Naive thymus-derived CD4-positive, alpha-beta T cell (primary cell): ENCODE results near the gene ACTMAP. TPM values are rescaled to one million over a fixed set of nuclear protein-coding genes. Genes with fewer than 3 reads are reported as not detected.

ENCODE experiments used
- ATAC-seq: fragments of 150-1000 bp; cut with Tn5 transposase; 2 replicates; pipeline ENCODE4 v1.10.0; 2021; ENCODE audit warnings: mild to moderate bottlenecking, moderate library complexity
- CTCF ChIA-PET: fragments of 350-600 bp; sonication (Branson Sonifier 250); formaldehyde crosslinking; loops from one replicate; lab custom pipeline; 2021; ENCODE audit warnings: antibody characterized with exemption; lab: Charles Lee
- POLR2A ChIA-PET: fragments of 350-600 bp; sonication (Branson Sonifier 250); formaldehyde crosslinking; loops from one replicate; lab custom pipeline; 2021; ENCODE audit warnings: antibody characterized with exemption, inconsistent platforms; lab: Charles Lee
- DNase-seq, 9 donors: peaks; one replicate each; pipeline versions ENCODE4 v3.0.0 to v3.0.0-alpha.2; 2020 to 2022; ENCODE audit warnings: mixed read lengths in 1 of 9
- H3K27ac ChIP-seq: one replicate; pipeline ENCODE4 v1.7.0; 2013; ENCODE audit warnings: mild to moderate bottlenecking, low read depth, low read length, moderate library complexity
- H3K27me3 ChIP-seq, 2 donors: one replicate each; pipeline ENCODE4 v1.7.0; 2013; ENCODE audit warnings: low read length in 2 of 2, mild to moderate bottlenecking in 2 of 2, moderate library complexity in 2 of 2; ENCODE audit not compliant: control insufficient read depth in 2 of 2, insufficient read depth in 2 of 2
- H3K36me3 ChIP-seq, 3 experiments: 1 replicate in 2 of 3; 2 replicates in 1 of 3; pipeline ENCODE4 v1.7.0; 2013; ENCODE audit warnings: low read length in 3 of 3, mild to moderate bottlenecking in 3 of 3, moderate library complexity in 1 of 3; ENCODE audit not compliant: insufficient read depth in 3 of 3, control insufficient read depth in 2 of 3
- H3K4me1 ChIP-seq, 2 donors: one replicate each; pipeline ENCODE4 v1.7.0; 2013; ENCODE audit warnings: low read length in 2 of 2, mild to moderate bottlenecking in 2 of 2, moderate library complexity in 1 of 2; ENCODE audit not compliant: control insufficient read depth in 2 of 2, insufficient read depth in 2 of 2
- H3K4me3 ChIP-seq: 2 replicates; pipeline ENCODE4 v1.7.0; 2013; ENCODE audit warnings: mild to moderate bottlenecking, low read length
- H3K9me3 ChIP-seq, 3 experiments: 1 replicate in 2 of 3; 2 replicates in 1 of 3; pipeline ENCODE4 v1.7.0; 2013; ENCODE audit warnings: low read length in 3 of 3; ENCODE audit not compliant: control insufficient read depth in 2 of 3
- H3K27ac Mint-ChIP-seq, 9 donors: one replicate each; pipeline ENCODE4 v1.8.0; 2020 to 2022; ENCODE audit warnings: mixed read lengths in 9 of 9, mild to moderate bottlenecking in 8 of 9, moderate library complexity in 5 of 9, inconsistent platforms in 2 of 9
- H3K27me3 Mint-ChIP-seq, 5 donors: one replicate each; pipeline ENCODE4 v1.8.0; 2021 to 2022; ENCODE audit warnings: mixed read lengths in 5 of 5, mild to moderate bottlenecking in 1 of 5
- H3K36me3 Mint-ChIP-seq, 5 donors: one replicate each; pipeline ENCODE4 v1.8.0; 2020 to 2022; ENCODE audit warnings: mixed read lengths in 5 of 5, mild to moderate bottlenecking in 3 of 5, inconsistent platforms in 1 of 5
- H3K4me1 Mint-ChIP-seq, 7 donors: one replicate each; pipeline ENCODE4 v1.8.0; 2020 to 2022; ENCODE audit warnings: mixed read lengths in 7 of 7, mild to moderate bottlenecking in 3 of 7, inconsistent platforms in 1 of 7
- H3K4me3 Mint-ChIP-seq, 10 donors: one replicate each; pipeline ENCODE4 v1.8.0; 2020 to 2022; ENCODE audit warnings: mild to moderate bottlenecking in 10 of 10, mixed read lengths in 10 of 10, moderate library complexity in 6 of 10, inconsistent platforms in 2 of 10
- H3K9me3 Mint-ChIP-seq, 11 donors: one replicate each; pipeline ENCODE4 v1.8.0; 2020 to 2022; ENCODE audit warnings: mixed read lengths in 11 of 11, mild to moderate bottlenecking in 4 of 11, inconsistent platforms in 1 of 11, moderate library complexity in 1 of 11
- intact Hi-C, 2 donors: fragments of 100-400 bp; cut with micrococcal nuclease; formaldehyde crosslinking; loops; one replicate each; pipeline ENCODE4 v1.15.1; 2023
- polyA plus RNA-seq, 2 donors: library from polyadenylated mRNA; unstranded; fragments of 300-500 nt; fragmentation: Illumina TruSeq; gene quantifications; one replicate each; pipeline ENCODE4 v1.2.3, GENCODE V29; 2021
- total RNA-seq, 6 experiments: library from RNA in 5 of 6; stranded (reverse) in 5 of 6; gene quantifications; 1 replicate in 5 of 6; 2 replicates in 1 of 6; pipeline ENCODE4 v1.2.3 and lab custom pipeline; 2021 to 2026

Gene ACTMAP
- total and polyA plus RNA-seq, 7 experiments from 2014 or later: 3.2 to 13.7 (median 7.3) TPM

GRCh38 chr19:40754611-40755247 is 4.5 kb upstream of the ACTMAP start:
- H3K27me3 ChIP-seq: no peaks in the 10 kb centered on the region
- no peak for ATAC-seq

GRCh38 chr19:40752257-40752781 is 2.0 kb upstream of the ACTMAP start:
- Histone ChIP-seq H3K4me1 (peaks cover 32 to 47% of the 10 kb centered on the region in 2 donors), H3K9me3 (no peaks in the 10 kb centered on the region), H3K36me3 (peaks cover 2 to 17% (median 5%) of the 10 kb centered on the region in 3 experiments), H3K27ac (peak overlapping the region; percentile 83), H3K4me3 (peak overlapping the region; percentile 96), H3K27me3 (no peaks in the 10 kb centered on the region)
- Mint-ChIP-seq H3K4me1 (peaks cover 46 to 63% (median 59%) of the 10 kb centered on the region in 7 donors), H3K27me3 (no peaks in the 10 kb centered on the region), H3K9me3 (peaks cover 0 to 1% (median 0%) of the 10 kb centered on the region in 11 donors), H3K4me3 (peak overlapping the region; percentile 93 to 100 (median 96)), H3K36me3 (peaks cover 0 to 45% (median 16%) of the 10 kb centered on the region in 5 donors), H3K27ac (peak overlapping the region; percentile 55 to 99 (median 98))
- intact Hi-C loops: no loop called here
- ChIA-PET CTCF (interaction anchor here (0.6 to 1.2 kb wide), 5 partner anchors 45 to 1212 kb away, joined by 3 read pairs; no protein-coding TSS in a partner anchor), POLR2A (interaction anchor here (0.8 to 4.6 kb wide), 8 partner anchors 19 to 53 kb away, joined by 3 to 92 read pairs (median 6); partner anchors contain the start of genes COQ8B, EGLN2, ITPKC and RAB4B)
- ATAC-seq (no peak), DNase-seq (no peak)

More at GRCh38 chr19:40754611-40755247, 4.5 kb upstream of the ACTMAP start:
- peaks cover 0 to under 1% (median 0%) of the 10 kb centered on the region in 11 donors for H3K9me3 Mint-ChIP-seq
- peaks cover 39 to 68% (median 58%) of the 10 kb centered on the region in 7 donors for H3K4me1 Mint-ChIP-seq
- ChIA-PET CTCF (interaction anchor here (0.9 to 2.1 kb wide), 2 partner anchors 23 to 52 kb away, joined by 4 to 7 read pairs; partner anchors contain the start of gene RAB4B), POLR2A (interaction anchor here (0.8 to 2.5 kb wide), 6 partner anchors 13 to 50 kb away, joined by 3 to 7 read pairs (median 5); partner anchors contain the start of genes EGLN2 and RAB4B)
- H3K9me3 ChIP-seq: no peaks in the 10 kb centered on the region
- peak in 1 of 9 donors; percentile 62 for DNase-seq
- peak overlapping the region; percentile 71 to 92 (median 80) for H3K4me3 Mint-ChIP-seq
- H3K36me3 ChIP-seq: peaks cover 7 to 37% (median 19%) of the 10 kb centered on the region in 3 experiments
- H3K4me1 ChIP-seq: peaks cover 30 to 44% of the 10 kb centered on the region in 2 donors
- intact Hi-C loops: no loop called here
- H3K4me3 ChIP-seq: peak overlapping the region; percentile 36
- no peaks in the 10 kb centered on the region for H3K27me3 Mint-ChIP-seq
- H3K27ac ChIP-seq: peak overlapping the region; percentile 42
- peak overlapping the region; percentile 64 to 93 (median 82) for H3K27ac Mint-ChIP-seq
- H3K36me3 Mint-ChIP-seq: peaks cover 0 to 52% (median 25%) of the 10 kb centered on the region in 5 donors

GRCh38 chr19:40750874-40751537 is 729 bp upstream of the ACTMAP start, which contains the start of gene SNRPA:
Gene SNRPA (plus strand): TSS chr19:40751203. CDS start chr19:40751409, 206 bp downstream.
- Histone ChIP-seq H3K4me1 (peaks cover 19 to 34% of the 10 kb centered on the region in 2 donors), H3K36me3 (peaks cover 0 to 6% (median 0%) of the 10 kb centered on the region in 3 experiments), H3K4me3 (peak within 1 kb of the TSS; percentile 96), H3K9me3 (no peaks in the 10 kb centered on the region), H3K27me3 (no peaks in the 10 kb centered on the region), H3K27ac (peak within 1 kb of the TSS; percentile 84)
- Mint-ChIP-seq H3K36me3 (peaks cover 0 to 38% (median 11%) of the 10 kb centered on the region in 5 donors), H3K9me3 (peaks cover 0 to 1% (median 0%) of the 10 kb centered on the region in 11 donors), H3K27ac (peak within 1 kb of the TSS; percentile 90 to 99 (median 98)), H3K4me1 (peaks cover 37 to 51% (median 49%) of the 10 kb centered on the region in 7 donors), H3K4me3 (peak within 1 kb of the TSS; percentile 93 to 100 (median 96)), H3K27me3 (no peaks in the 10 kb centered on the region)
- intact Hi-C loops: loop anchor here (1.0 to 2.0 kb wide), 18 partner anchors 27 to 646 kb away; partner anchors contain the start of genes BCKDHA (in 2 of the 2), COQ8B (in 2 of the 2), EXOSC5 (in 2 of the 2) and NUMBL (in 2 of the 2)
- ATAC-seq: peak; percentile 81
- peak in 7 of 9 donors; percentile 94 to 99 (median 98) for DNase-seq
- CTCF ChIA-PET: interaction anchor here (0.7 to 1.7 kb wide), 6 partner anchors 27 to 60 kb away, joined by 3 to 9 read pairs (median 6); partner anchors contain the start of genes COQ8B, EGLN2 and RAB4B
- POLR2A ChIA-PET: interaction anchor here (0.6 to 4.6 kb wide), 20 partner anchors 8 to 613 kb away, joined by 3 to 92 read pairs (median 4); partner anchors contain the start of genes B9D2, COQ8B, EGLN2 and HNRNPUL1

- no peak overlapping the region for H3K4me3 Mint-ChIP-seq
- no peaks in the 10 kb centered on the region for H3K27me3 Mint-ChIP-seq
- H3K9me3 Mint-ChIP-seq: peaks cover 0 to 1% (median 0%) of the 10 kb centered on the region in 11 donors
- Histone ChIP-seq H3K9me3 (no peaks in the 10 kb centered on the region), H3K27ac (no peak overlapping the region), H3K4me1 (peaks cover 10 to 11% of the 10 kb centered on the region in 2 donors), H3K4me3 (no peak overlapping the region), H3K36me3 (no peaks in the 10 kb centered on the region), H3K27me3 (no peaks in the 10 kb centered on the region)
- ChIA-PET POLR2A (interaction anchor here (0.8 to 1.4 kb wide), 2 partner anchors 10 to 51 kb away, joined by 3 read pairs; no protein-coding TSS in a partner anchor), CTCF (interaction anchor here (0.5 to 1.2 kb wide), 4 partner anchors 15 to 84 kb away, joined by 3 read pairs; partner anchors contain the start of genes COQ8B and ITPKC)
- DNase-seq (no peak), ATAC-seq (no peak)
- intact Hi-C loops: no loop called here
- peaks cover 0 to 19% (median under 1%) of the 10 kb centered on the region in 5 donors for H3K36me3 Mint-ChIP-seq
- peak overlapping the region in 1 of 9 donors; percentile 46 for H3K27ac Mint-ChIP-seq
- peaks cover 16 to 27% (median 25%) of the 10 kb centered on the region in 7 donors for H3K4me1 Mint-ChIP-seq
These were observed 2.7 kb downstream of the ACTMAP start for GRCh38 chr19:40747536-40747935.

- CTCF ChIA-PET: interaction anchor here (0.6 to 1.6 kb wide), 3 partner anchors 61 to 896 kb away, joined by 3 to 9 read pairs (median 3); no protein-coding TSS in a partner anchor
- no peak overlapping the region for H3K4me3 ChIP-seq
- Mint-ChIP-seq H3K4me1 (peaks cover 11 to 19% (median 14%) of the 10 kb centered on the region in 7 donors), H3K36me3 (peaks cover 0 to 5% (median 0%) of the 10 kb centered on the region in 5 donors), H3K4me3 (no peak overlapping the region), H3K27me3 (no peaks in the 10 kb centered on the region), H3K9me3 (peaks cover 0 to 1% (median 0%) of the 10 kb centered on the region in 11 donors), H3K27ac (peak overlapping the region in 1 of 9 donors; percentile 78)
- POLR2A ChIA-PET: interaction anchor here (1.3 kb wide), 1 partner anchor 33 kb away, joined by 3 read pairs; no protein-coding TSS in a partner anchor
- peaks cover 0 to 4% (median 0%) of the 10 kb centered on the region in 3 experiments for H3K36me3 ChIP-seq
- intact Hi-C loops: no loop called here
- no peaks in the 10 kb centered on the region for H3K9me3 ChIP-seq
- no peak overlapping the region for H3K27ac ChIP-seq
- no peak for DNase-seq
- H3K27me3 ChIP-seq: no peaks in the 10 kb centered on the region
- peaks cover 8 to 10% of the 10 kb centered on the region in 2 donors for H3K4me1 ChIP-seq
- no peak for ATAC-seq
These were observed 4.9 kb downstream of the ACTMAP start for GRCh38 chr19:40745402-40745780.
